Spleen (tissue), 7 donors: ENCODE data around the gene TLK1.

Experiments used
- CTCF ChIP-seq, 11 experiments: fragments of 200-600 bp in 7 of 11; fragments of 450-650 bp in 4 of 11; sonication (generic) in 4 of 11; IDR thresholded peaks in 8 of 11; conservative IDR thresholded peaks in 3 of 11; 1 replicate in 7 of 11; 2 replicates in 4 of 11; pipeline versions ENCODE4 v1.4.0 to v1.8.0; 2016 to 2021; ENCODE audit warnings: antibody characterized with exemption in 11 of 11, inconsistent platforms in 4 of 11, mild to moderate bottlenecking in 1 of 11
- POLR2A ChIP-seq, 3 donors: fragments of 450-650 bp; IDR thresholded peaks; one replicate each; pipeline ENCODE4 v1.5.1; 2017; ENCODE audit warnings: antibody characterized with exemption in 3 of 3, mild to moderate bottlenecking in 1 of 3
- donor health status: DM: no; HTN: no; CAD: no; lungs with moderate emphysema.
- donor health status: DM: no; HTN: no; CAD: no.
- donor health status: DM: no; HTN: no; CAD: no.

GRCh38 chr2:170969030-170969429 lies 191.7 kb downstream of the TLK1 start:
- TF ChIP-seq CTCF (IDR thresholded peaks at IDR 0.05 in 8 of 11, conservative IDR thresholded peaks at IDR 0.05 in 3 of 11) (no peak), POLR2A (IDR thresholded peaks at IDR 0.05) (no peak)
